HepG2 (cell line): ENCODE results near the gene CTPS2. TPM values are rescaled to one million over a fixed set of nuclear protein-coding genes. Genes with fewer than 3 reads are reported as not detected.

Source experiments
- BATF2 ChIP-seq: sonication (generic); formaldehyde crosslinking; IDR thresholded peaks from 2 replicates; pipeline ENCODE4 v1.8.0; 2022; ENCODE audit warnings: mild to moderate bottlenecking, missing genetic modification reagents, moderate library complexity
- BCL3 ChIP-seq: sonication (generic); formaldehyde crosslinking; IDR thresholded peaks from 2 replicates; pipeline ENCODE4 v1.5.1; 2020; ENCODE audit warnings: mild to moderate bottlenecking, missing genetic modification reagents, moderate library complexity
- CBX1 ChIP-seq: IDR thresholded peaks from one replicate; pipeline ENCODE4 v1.6.1; 2016; ENCODE audit warnings: antibody characterized with exemption, low read depth
- GLI4 ChIP-seq: sonication (generic); formaldehyde crosslinking; IDR thresholded peaks from 2 replicates; pipeline ENCODE4 v1.5.1; 2020; ENCODE audit warnings: missing genetic modification reagents, mild to moderate bottlenecking, moderate library complexity, borderline replicate concordance
- GMEB2 ChIP-seq: IDR thresholded peaks from 2 replicates; pipeline ENCODE4 v1.6.1; 2016; ENCODE audit warnings: missing biosample characterization, missing genetic modification reagents, low read depth
- MAX ChIP-seq: IDR thresholded peaks from 2 replicates; pipeline ENCODE4 v1.6.1; 2012; ENCODE audit warnings: inconsistent platforms
- MIER3 ChIP-seq: IDR thresholded peaks from 2 replicates; pipeline ENCODE4 v1.6.1; 2016; ENCODE audit warnings: missing compliant biosample characterization, borderline replicate concordance
- MNT ChIP-seq: fragments of 450-650 bp; IDR thresholded peaks from 2 replicates; pipeline ENCODE4 v1.6.1; 2016
- SAP130 ChIP-seq: IDR thresholded peaks from 2 replicates; pipeline ENCODE4 v1.6.1; 2016; ENCODE audit warnings: low read depth
- SETDB1 ChIP-seq: sonication (generic); formaldehyde crosslinking; IDR thresholded peaks from 2 replicates; pipeline ENCODE4 v1.5.1; 2020; ENCODE audit warnings: missing genetic modification reagents, mild to moderate bottlenecking, borderline replicate concordance
- SOX6 ChIP-seq, 2 experiments: fragments of 450-650 bp in 1 of 2; sonication (generic) in 1 of 2; formaldehyde crosslinking in 1 of 2; IDR thresholded peaks; 2 replicates each; pipeline versions ENCODE4 v1.4.0 to v1.6.1; 2017 to 2020; ENCODE audit warnings: antibody characterized with exemption in 1 of 2, mild to moderate bottlenecking in 1 of 2, missing genetic modification reagents in 1 of 2
- SP5 ChIP-seq: IDR thresholded peaks from 2 replicates; pipeline ENCODE4 v1.6.1; 2016; ENCODE audit warnings: low read depth, borderline replicate concordance
- YEATS2 ChIP-seq: sonication (generic); formaldehyde crosslinking; IDR thresholded peaks from 2 replicates; pipeline ENCODE4 v1.4.0; 2020; ENCODE audit warnings: missing genetic modification reagents, borderline replicate concordance
- ZFP37 ChIP-seq: sonication (generic); formaldehyde crosslinking; IDR thresholded peaks from 2 replicates; pipeline ENCODE4 v1.4.0; 2020; ENCODE audit warnings: missing genetic modification reagents, borderline replicate concordance
- ZHX2 ChIP-seq, 2 experiments: sonication (generic) in 1 of 2; formaldehyde crosslinking in 1 of 2; IDR thresholded peaks; 2 replicates each; pipeline versions ENCODE4 v1.6.1 to v1.9.0; 2014 to 2022; ENCODE audit warnings: antibody characterized with exemption in 1 of 2, borderline replicate concordance in 1 of 2, inconsistent platforms in 1 of 2, low read depth in 1 of 2, missing genetic modification reagents in 1 of 2
- ZMAT3 ChIP-seq: sonication (generic); formaldehyde crosslinking; conservative IDR thresholded peaks from 2 replicates; pipeline ENCODE4 v1.7.0; 2021; ENCODE audit warnings: missing genetic modification reagents
- ZNF768 ChIP-seq: sonication (generic); formaldehyde crosslinking; IDR thresholded peaks from 2 replicates; pipeline ENCODE4 v1.4.0; 2020; ENCODE audit warnings: missing genetic modification reagents
- polyA plus RNA-seq, 8 experiments: library from polyadenylated mRNA; depleted of rRNA in 3 of 8; stranded (reverse) in 7 of 8; unstranded in 1 of 8; fragments of >200 nt; fragmentation: Illumina TruSeq in 4 of 8; extraction: Trizol in 4 of 8; gene quantifications; 2 replicates each; pipeline versions ENCODE4 v1.2.1 to v1.2.3, GENCODE V29; 2011 to 2016; ENCODE audit warnings: low read depth in 4 of 8, missing spikeins in 1 of 8, mixed read lengths in 1 of 8; ENCODE audit not compliant: insufficient read depth in 1 of 8
- total RNA-seq, 5 experiments: library from RNA; depleted of rRNA; stranded (reverse); fragments of >200 nt; fragmentation: Illumina TruSeq; extraction: Trizol; gene quantifications; 2 replicates each; pipeline ENCODE4 v1.2.3, GENCODE V29; 2016; ENCODE audit warnings: low read depth in 1 of 5

The CTPS2 gene
- total and polyA plus RNA-seq, 2 of the 13 experiments (the other 11 are each of a cell fraction or from before 2014, with no cell fraction given), result 10.3 to 26.1 TPM

- TF ChIP-seq CBX1 (no peak), ZFP37 (CRISPR knock-in tag) (no peak), ZHX2 (IDR thresholded peaks at IDR 0.05; ENCODE audit: low read depth) (peak; percentile 95), ZHX2 (CRISPR knock-in tag; IDR thresholded peaks at IDR 0.05; ENCODE audit: borderline replicate concordance) (no peak), BATF2 (no peak), SP5 (CRISPR knock-in tag) (peak; percentile 67), SETDB1 (CRISPR knock-in tag) (no peak), GMEB2 (CRISPR knock-in tag) (no peak), SOX6 (IDR thresholded peaks at IDR 0.05) (no peak), SOX6 (CRISPR knock-in tag; IDR thresholded peaks at IDR 0.05) (peak; percentile 39; the same call in 1 of the 2 replicates), GLI4 (CRISPR knock-in tag) (no peak), ZNF768 (CRISPR knock-in tag) (peak; percentile 12; the same call in 1 of the 2 replicates), MNT (peak; percentile 44), SAP130 (peak; percentile 83), MAX (peak; percentile 73), YEATS2 (CRISPR knock-in tag) (peak; percentile 67; the same call in 1 of the 2 replicates), ZMAT3 (CRISPR knock-in tag) (0 out of 2 replicates have a peak, but pooled peaks have one; percentile 27), MIER3 (CRISPR knock-in tag) (no peak), BCL3 (CRISPR knock-in tag) (peak; percentile 71; the same call in 1 of the 2 replicates)
These were observed 7.0 kb upstream of the CTPS2 start, which contains the start of gene SYAP1 (continued) for GRCh38 chrX:16719334-16720084.
